Colonic mucosa (tissue), 4 donors: Measurements from ENCODE around the gene LIG1. TPM values are rescaled to one million over a fixed set of nuclear protein-coding genes. Genes with fewer than 3 reads are reported as not detected.

ENCODE experiments used
- DNase-seq: peaks from one replicate; pipeline ENCODE4 v3.0.0-alpha.2; 2020
- H3K27ac ChIP-seq: fragments of 200-600 bp; one replicate; pipeline ENCODE4 v1.8.0; 2021
- H3K27me3 ChIP-seq: fragments of 200-600 bp; one replicate; pipeline ENCODE4 v1.8.0; 2021
- H3K36me3 ChIP-seq: fragments of 200-600 bp; one replicate; pipeline ENCODE4 v1.8.0; 2021
- H3K4me1 ChIP-seq: fragments of 200-600 bp; one replicate; pipeline ENCODE4 v1.8.0; 2021; ENCODE audit warnings: mild to moderate bottlenecking
- H3K4me3 ChIP-seq: fragments of 200-600 bp; one replicate; pipeline ENCODE4 v1.8.0; 2021
- H3K9ac ChIP-seq, 2 donors: one replicate each; pipeline ENCODE4 v1.7.0; 2013; ENCODE audit warnings: control low read depth in 2 of 2, low read depth in 2 of 2, low read length in 2 of 2
- H3K9me3 ChIP-seq: fragments of 200-600 bp; one replicate; pipeline ENCODE4 v1.8.0; 2021
- CTCF ChIP-seq: fragments of 200-600 bp; IDR thresholded peaks from one replicate; pipeline ENCODE4 v1.8.0; 2022; ENCODE audit warnings: antibody characterized with exemption, mild to moderate bottlenecking
- intact Hi-C: fragments of 100-400 bp; cut with DNase I; formaldehyde crosslinking; loops from one replicate; pipeline ENCODE4 v1.14.1; 2022
- total RNA-seq, 2 donors: library from RNA; stranded (reverse); fragmentation: NEBNext Ultra II Directional in 1 of 2; extraction: Animal tissue kit (Norgen Biotek cat#: 25700) in 1 of 2; gene quantifications; one replicate each; pipeline ENCODE4 v1.2.1, GENCODE V29; 2021
- donor health status: healthy.
- donor health status: DM: no; HTN: no; CAD: no.
- donor health status: DM: no; HTN: no; CAD: no.

The LIG1 gene
- total RNA-seq, result 10 to 100 TPM; 26.4 to 75.6 TPM

- Histone ChIP-seq H3K4me3 (peak within 1 kb of the TSS; percentile 84), H3K4me1 (peaks cover 4% of the 10 kb centered on the region), H3K27me3 (no peaks in the 10 kb centered on the region), H3K36me3 (no peaks in the 10 kb centered on the region), H3K27ac (peak within 1 kb of the TSS; percentile 94), H3K9me3 (no peaks in the 10 kb centered on the region), H3K9ac (peak within 1 kb of the TSS; percentile 87 to 90)
- DNase-seq, result peak; percentile 94
- TF ChIP-seq CTCF, result no peak
- intact Hi-C loops, result no loop called here
Measured at GRCh38 chr19:48169939-48170803, at the start of gene LIG1, which contains the start of gene ZSWIM9. TSS of gene LIG1 (minus strand) at chr19:48170344. CDS start at chr19:48165566, 4,778 bp downstream. TSS of gene ZSWIM9 (plus strand) at chr19:48170680. CDS start at chr19:48171803, 1,123 bp downstream.

DNA sequence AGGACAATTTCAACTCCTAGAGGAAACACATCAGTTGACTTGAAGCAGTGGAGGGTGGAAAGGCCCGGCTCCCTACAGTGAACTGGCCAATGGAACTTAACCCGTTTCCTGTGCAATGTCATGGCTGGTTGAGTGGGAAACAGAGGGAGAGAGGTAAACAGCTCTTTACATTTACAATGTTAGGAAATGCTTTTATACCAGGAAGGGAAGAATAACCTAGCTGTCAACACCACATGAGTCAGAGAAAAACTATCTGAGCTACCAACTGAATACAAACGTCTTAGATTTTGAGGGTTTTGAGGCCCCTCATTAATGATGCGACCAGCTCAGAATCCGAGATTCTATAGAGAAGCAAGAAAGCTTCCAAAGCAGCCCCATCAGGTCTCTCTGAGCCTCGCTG lies 48.9 kb upstream of the LIG1 start:
- no peak for DNase-seq
- no peaks in the 10 kb centered on the region for H3K9me3 ChIP-seq
- H3K27ac ChIP-seq, result no peak overlapping the region
- no peaks in the 10 kb centered on the region for H3K4me1 ChIP-seq
- H3K4me3 ChIP-seq, result no peak overlapping the region
- no peak overlapping the region for H3K9ac ChIP-seq
- H3K27me3 ChIP-seq, result no peaks in the 10 kb centered on the region
- no peak for TF ChIP-seq CTCF
- intact Hi-C loops, result no loop called here
- no peaks in the 10 kb centered on the region for H3K36me3 ChIP-seq

GRCh38 chr19:48216933-48217332 lies 46.8 kb upstream of the LIG1 start:
- no peak for DNase-seq
- Histone ChIP-seq H3K4me1 (no peaks in the 10 kb centered on the region), H3K9ac (no peak overlapping the region), H3K27me3 (no peaks in the 10 kb centered on the region), H3K36me3 (no peaks in the 10 kb centered on the region), H3K27ac (no peak overlapping the region), H3K4me3 (no peak overlapping the region), H3K9me3 (no peaks in the 10 kb centered on the region)
- no peak for TF ChIP-seq CTCF
- intact Hi-C loops, result no loop called here

- Histone ChIP-seq H3K9ac (no peak overlapping the region), H3K9me3 (no peaks in the 10 kb centered on the region), H3K27me3 (no peaks in the 10 kb centered on the region), H3K27ac (no peak overlapping the region), H3K36me3 (no peaks in the 10 kb centered on the region), H3K4me3 (no peak overlapping the region), H3K4me1 (no peaks in the 10 kb centered on the region)
- TF ChIP-seq CTCF, result no peak
- intact Hi-C loops, result no loop called here
- DNase-seq, result no peak
Measured at GRCh38 chr19:48213959-48214358, 43.8 kb upstream of the LIG1 start.

DNA sequence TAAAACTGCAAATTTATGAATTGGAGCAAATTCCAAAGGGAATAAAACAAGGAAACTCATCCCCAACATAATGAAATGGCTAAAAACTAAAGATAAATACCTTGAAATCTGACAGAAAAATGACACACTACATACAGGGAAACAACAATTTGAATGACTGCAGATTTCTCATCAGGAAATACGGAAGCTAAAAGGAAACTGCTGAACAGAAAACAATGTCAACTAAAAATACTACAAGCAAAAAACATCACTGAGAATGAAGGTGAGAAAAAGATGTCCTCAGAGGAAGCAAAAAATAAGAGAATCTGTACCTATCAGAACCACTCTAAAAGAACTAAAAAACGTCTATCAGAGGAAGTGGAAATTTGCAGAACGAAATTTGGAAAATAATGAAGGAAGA lies 39.9 kb upstream of the LIG1 start:
- Histone ChIP-seq H3K27ac (no peak overlapping the region), H3K36me3 (no peaks in the 10 kb centered on the region)

More for the DNA sequence above, 39.9 kb upstream of the LIG1 start:
- Histone ChIP-seq H3K4me1 (no peaks in the 10 kb centered on the region), H3K27me3 (no peaks in the 10 kb centered on the region), H3K9ac (no peak overlapping the region), H3K9me3 (no peaks in the 10 kb centered on the region), H3K4me3 (no peak overlapping the region)
- no peak for TF ChIP-seq CTCF
- DNase-seq, result no peak
- intact Hi-C loops, result no loop called here
